Gastrocnemius medialis (tissue), 4 donors: Measurements from ENCODE around the gene MMUT. TPM values are rescaled to one million over a fixed set of nuclear protein-coding genes. Genes with fewer than 3 reads are reported as not detected.
"Not testable (repeated sequence)": the region's sequence is repeated elsewhere in the genome, so short reads cannot be mapped to it uniquely, and the experiment has no call there.

Experiments
- ATAC-seq, 2 donors: fragments of 150-250 bp; one replicate each; pipeline ENCODE4 v1.9.1; 2016
- DNase-seq, 2 donors: peaks; one replicate each; pipeline ENCODE4 v3.0.0-alpha.2; 2019
- H3K27ac ChIP-seq, 4 donors: fragments of 200-600 bp; sonication (generic); 1 replicate in 1 of 4; 2 replicates in 3 of 4; pipeline ENCODE4 v1.5.1; 2016 to 2018; ENCODE audit warnings: mild to moderate bottlenecking in 2 of 4, moderate library complexity in 1 of 4
- H3K27me3 ChIP-seq, 3 donors: fragments of 200-600 bp; sonication (generic) in 2 of 3; 1 replicate in 1 of 3; 2 replicates in 2 of 3; pipeline versions ENCODE4 v1.5.1 to v1.6.0; 2016 to 2019; ENCODE audit warnings: mild to moderate bottlenecking in 1 of 3, moderate library complexity in 1 of 3
- H3K36me3 ChIP-seq, 2 donors: fragments of 200-600 bp; sonication (generic) in 1 of 2; one replicate each; pipeline ENCODE4 v1.5.1; 2017 to 2018
- H3K4me1 ChIP-seq, 2 donors: fragments of 200-600 bp; sonication (generic) in 1 of 2; one replicate each; pipeline ENCODE4 v1.5.1; 2016 to 2017; ENCODE audit warnings: mild to moderate bottlenecking in 2 of 2
- H3K4me3 ChIP-seq, 4 donors: fragments of 200-600 bp; sonication (generic) in 3 of 4; 1 replicate in 1 of 4; 2 replicates in 3 of 4; pipeline ENCODE4 v1.5.1; 2016 to 2019; ENCODE audit warnings: mild to moderate bottlenecking in 2 of 4
- H3K9me3 ChIP-seq, 3 donors: fragments of 200-600 bp; sonication (generic) in 2 of 3; 1 replicate in 1 of 3; 2 replicates in 2 of 3; pipeline ENCODE4 v1.5.1; 2016 to 2019
- POLR2A ChIP-seq, 2 donors: fragments of 450-650 bp; IDR thresholded peaks; one replicate each; pipeline ENCODE4 v1.6.1; 2017; ENCODE audit warnings: antibody characterized with exemption in 2 of 2, mild to moderate bottlenecking in 2 of 2, moderate library complexity in 2 of 2
- in situ Hi-C, 4 donors: fragments of 200-750 bp; cut with MboI; loops; one replicate each; pipeline versions ENCODE4 v1.15.0 to v1.8.0; 2017; ENCODE audit warnings: low sequenced_read_pairs in 4 of 4
- intact Hi-C: fragments of 100-400 bp; cut with DNase I; formaldehyde crosslinking; loops from one replicate; pipeline ENCODE4 v1.15.1; 2023; ENCODE audit warnings: low total_unique reads
- total RNA-seq, 4 donors: library from RNA; depleted of rRNA; stranded (reverse); fragments of >200 nt; gene quantifications; one replicate each; pipeline versions ENCODE4 v1.1.0 to v1.2.3, GENCODE V29; 2016
- TF ChIP-seq, protein P1 (sequence below), 5 experiments: fragments of 450-650 bp in 3 of 5; fragments of 200-600 bp in 2 of 5; sonication (generic) in 2 of 5; IDR thresholded peaks in 4 of 5; conservative IDR thresholded peaks in 1 of 5; 1 replicate in 4 of 5; 2 replicates in 1 of 5; pipeline ENCODE4 v1.5.1; 2016 to 2019; ENCODE audit warnings: antibody characterized with exemption in 5 of 5, mild to moderate bottlenecking in 3 of 5, moderate library complexity in 3 of 5

MMUT gene
- total RNA-seq, 4 donors from 2014 or later = 6.7 to 16.9 (median 14.4) TPM

DNA sequence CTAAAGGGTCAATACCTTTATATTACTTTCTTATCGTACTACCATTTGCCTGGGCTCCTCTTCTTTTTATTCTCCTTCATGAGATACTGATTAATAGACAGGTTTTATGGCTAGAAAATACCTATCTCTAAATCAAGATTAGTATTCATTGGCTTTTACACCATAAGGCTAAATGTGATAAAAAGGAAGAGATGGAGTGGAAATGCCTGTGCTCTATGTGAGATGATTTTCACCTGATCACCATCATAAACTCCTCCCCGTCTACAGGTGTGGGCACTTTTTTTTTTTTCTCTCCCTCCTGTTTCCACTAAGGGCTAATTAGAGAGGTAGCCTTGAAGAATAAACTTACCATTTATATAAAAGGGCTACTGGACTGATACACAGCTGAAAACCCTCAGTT, 36.6 kb upstream of the MMUT start, which contains the start of gene GLYATL3:
GLYATL3 (plus strand) TSS at position 301 of the 400 bp plus-strand sequence. CDS start 12,068 bp downstream, outside the sequence.
- ATAC-seq = no peak
- no peak for DNase-seq
- Histone ChIP-seq H3K4me1 (no peaks in the 10 kb centered on the region), H3K27me3 (no peaks in the 10 kb centered on the region), H3K9me3 (no peaks in the 10 kb centered on the region), H3K36me3 (no peaks in the 10 kb centered on the region), H3K4me3 (no peak within 1 kb of the TSS), H3K27ac (no peak within 1 kb of the TSS)
- TF ChIP-seq, protein P1, sequence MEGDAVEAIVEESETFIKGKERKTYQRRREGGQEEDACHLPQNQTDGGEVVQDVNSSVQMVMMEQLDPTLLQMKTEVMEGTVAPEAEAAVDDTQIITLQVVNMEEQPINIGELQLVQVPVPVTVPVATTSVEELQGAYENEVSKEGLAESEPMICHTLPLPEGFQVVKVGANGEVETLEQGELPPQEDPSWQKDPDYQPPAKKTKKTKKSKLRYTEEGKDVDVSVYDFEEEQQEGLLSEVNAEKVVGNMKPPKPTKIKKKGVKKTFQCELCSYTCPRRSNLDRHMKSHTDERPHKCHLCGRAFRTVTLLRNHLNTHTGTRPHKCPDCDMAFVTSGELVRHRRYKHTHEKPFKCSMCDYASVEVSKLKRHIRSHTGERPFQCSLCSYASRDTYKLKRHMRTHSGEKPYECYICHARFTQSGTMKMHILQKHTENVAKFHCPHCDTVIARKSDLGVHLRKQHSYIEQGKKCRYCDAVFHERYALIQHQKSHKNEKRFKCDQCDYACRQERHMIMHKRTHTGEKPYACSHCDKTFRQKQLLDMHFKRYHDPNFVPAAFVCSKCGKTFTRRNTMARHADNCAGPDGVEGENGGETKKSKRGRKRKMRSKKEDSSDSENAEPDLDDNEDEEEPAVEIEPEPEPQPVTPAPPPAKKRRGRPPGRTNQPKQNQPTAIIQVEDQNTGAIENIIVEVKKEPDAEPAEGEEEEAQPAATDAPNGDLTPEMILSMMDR (IDR thresholded peaks at IDR 0.05 in 4 of 5, conservative IDR thresholded peaks at IDR 0.05 in 1 of 5) = no peak
- no peak for TF ChIP-seq POLR2A (IDR thresholded peaks at IDR 0.05)
- intact Hi-C loops = no loop called here
- in situ Hi-C loops = no loop called here

DNA sequence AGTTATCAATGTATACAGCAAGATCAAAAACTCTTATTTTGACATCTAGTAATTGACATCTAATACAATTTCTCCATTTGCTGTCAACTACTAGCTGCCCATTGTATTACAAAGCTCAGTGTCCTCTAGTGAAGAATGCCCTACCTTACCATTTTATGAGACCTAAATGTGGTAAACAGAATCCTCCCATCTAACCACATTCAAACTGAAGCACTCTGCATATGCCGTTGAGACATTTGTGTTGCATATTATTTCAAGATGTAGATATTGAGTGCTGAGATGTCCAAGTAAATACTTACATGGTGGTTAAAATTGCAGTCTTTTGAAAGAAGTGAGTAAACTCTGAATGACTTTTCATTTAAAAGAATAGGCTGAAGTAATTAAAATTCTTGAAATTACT, 36.1 kb upstream of the MMUT start:
- Histone ChIP-seq H3K36me3 (no peaks in the 10 kb centered on the region), H3K27ac (no peak overlapping the region), H3K9me3 (no peaks in the 10 kb centered on the region), H3K4me1 (no peaks in the 10 kb centered on the region), H3K4me3 (no peak overlapping the region), H3K27me3 (no peaks in the 10 kb centered on the region)
- intact Hi-C loops (no loop called here), in situ Hi-C loops (no loop called here)
- ATAC-seq (no peak), DNase-seq (no peak)
- TF ChIP-seq POLR2A (IDR thresholded peaks at IDR 0.05) = no peak
- TF ChIP-seq, protein P1 (IDR thresholded peaks at IDR 0.05 in 4 of 5, conservative IDR thresholded peaks at IDR 0.05 in 1 of 5) = no peak

DNA sequence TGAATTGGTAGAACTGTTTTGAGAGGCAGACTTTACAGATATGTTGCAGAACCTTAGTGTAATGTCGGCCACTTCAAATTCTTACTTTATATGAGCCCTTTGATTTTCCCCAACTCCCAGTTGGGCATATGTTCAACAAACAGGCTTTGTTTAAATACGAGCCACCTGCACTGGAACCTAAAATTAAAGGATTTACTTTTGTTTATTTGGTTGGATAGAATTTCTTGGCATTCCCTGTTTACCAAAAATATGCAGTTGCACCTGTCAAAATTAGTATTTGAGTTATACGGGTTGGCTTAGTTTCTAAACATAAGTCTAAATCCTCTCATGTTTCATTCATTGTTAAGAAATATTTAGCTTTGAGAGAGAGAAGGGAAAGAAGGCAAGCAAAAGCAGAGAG, 34.3 kb upstream of the MMUT start:
- ATAC-seq (no peak), DNase-seq (no peak)
- Histone ChIP-seq H3K36me3 (peaks cover 0 to 3% of the 10 kb centered on the region in 2 donors), H3K27ac (no peak overlapping the region), H3K4me1 (no peaks in the 10 kb centered on the region), H3K27me3 (no peaks in the 10 kb centered on the region), H3K4me3 (no peak overlapping the region), H3K9me3 (no peaks in the 10 kb centered on the region)
- intact Hi-C loops (no loop called here), in situ Hi-C loops (no loop called here)
- TF ChIP-seq, protein P1 (IDR thresholded peaks at IDR 0.05 in 4 of 5, conservative IDR thresholded peaks at IDR 0.05 in 1 of 5) = no peak
- TF ChIP-seq POLR2A (IDR thresholded peaks at IDR 0.05) = no peak

DNA sequence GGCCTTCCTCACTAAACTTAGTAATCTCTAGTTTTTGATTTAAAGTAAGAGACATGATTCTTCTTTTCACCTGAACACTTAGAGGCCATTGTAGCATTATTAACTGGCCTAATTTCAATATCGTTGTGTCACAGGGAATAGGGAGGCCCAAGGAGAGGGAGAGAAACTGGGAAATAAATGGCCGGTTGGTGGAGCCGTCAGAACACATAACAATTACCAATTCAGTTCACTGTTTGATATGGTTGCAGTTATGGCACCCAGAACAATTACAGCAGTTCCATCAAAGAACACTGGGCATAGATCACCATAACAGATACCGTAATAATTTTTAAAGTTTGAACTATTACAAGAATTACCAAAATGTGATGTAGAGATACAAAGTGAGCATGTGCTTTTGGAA, 27.6 kb upstream of the MMUT start:
- Histone ChIP-seq H3K4me3 (no peak overlapping the region), H3K27me3 (no peaks in the 10 kb centered on the region), H3K36me3 (peaks cover 0 to 20% of the 10 kb centered on the region in 2 donors), H3K4me1 (no peaks in the 10 kb centered on the region), H3K9me3 (no peaks in the 10 kb centered on the region), H3K27ac (no peak overlapping the region)
- in situ Hi-C loops (no loop called here), intact Hi-C loops (no loop called here)
- TF ChIP-seq, protein P1 (IDR thresholded peaks at IDR 0.05 in 4 of 5, conservative IDR thresholded peaks at IDR 0.05 in 1 of 5) = no peak
- TF ChIP-seq POLR2A (IDR thresholded peaks at IDR 0.05) = no peak
- no peak for ATAC-seq
- DNase-seq = no peak

DNA sequence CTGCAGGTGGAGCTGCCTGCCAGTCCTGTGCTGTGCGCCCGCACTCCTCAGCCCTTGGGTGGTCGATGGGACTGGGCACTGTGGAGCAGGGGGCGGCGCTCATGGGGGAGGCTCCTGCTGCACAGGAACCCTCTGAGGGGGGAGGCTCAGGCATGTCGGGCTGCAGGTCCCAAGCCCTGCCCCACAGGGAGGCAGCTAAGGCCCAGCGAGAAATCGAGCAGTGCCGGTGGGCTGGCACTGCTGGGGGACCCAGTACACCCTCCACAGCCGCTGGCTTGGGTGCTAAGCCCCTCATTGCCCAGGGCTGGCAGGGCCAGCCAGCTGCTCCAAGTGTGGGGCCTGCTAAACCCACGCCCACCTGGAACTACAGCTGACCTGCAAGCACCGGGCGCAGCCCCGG, 20.3 kb upstream of the MMUT start:
- in situ Hi-C loops, intact Hi-C loops, H3K36me3 ChIP-seq, H3K9me3 ChIP-seq, DNase-seq, H3K4me3 ChIP-seq, H3K27ac ChIP-seq, H3K27me3 ChIP-seq, H3K4me1 ChIP-seq, ATAC-seq: not testable (repeated sequence)

DNA sequence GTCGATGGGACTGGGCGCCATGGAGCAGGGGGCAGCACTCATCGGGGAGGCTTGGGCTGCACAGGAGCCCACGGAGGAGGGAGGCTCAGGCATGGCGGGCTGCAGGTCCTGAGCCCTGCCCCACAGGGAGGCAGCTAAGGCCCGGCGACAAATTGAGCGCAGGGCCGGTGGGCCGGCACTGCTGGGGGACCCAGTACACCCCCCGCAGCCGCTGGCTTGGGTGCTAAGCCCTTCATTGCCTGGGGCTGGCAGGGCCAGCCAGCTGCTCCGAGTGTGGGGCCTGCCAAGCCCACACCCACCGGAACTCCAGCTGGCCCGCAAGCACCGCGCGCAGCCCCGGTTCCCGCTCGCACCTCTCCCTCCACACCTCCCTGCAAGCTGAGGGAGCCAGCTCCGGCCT, 18.8 kb upstream of the MMUT start:
- in situ Hi-C loops, ATAC-seq, H3K4me1 ChIP-seq, H3K9me3 ChIP-seq, intact Hi-C loops, H3K36me3 ChIP-seq, H3K4me3 ChIP-seq, H3K27ac ChIP-seq, H3K27me3 ChIP-seq, DNase-seq: not testable (repeated sequence)
